ENCODE data around the gene PROC. TPM values are rescaled to one million over a fixed set of nuclear protein-coding genes. Genes with fewer than 3 reads are reported as not detected.
"Not testable (repeated sequence)": the region's sequence is repeated elsewhere in the genome, so short reads cannot be mapped to it uniquely, and the experiment has no call there.

Gene PROC
- total RNA-seq, 2 experiments from 2014 or later: not detected

DNA sequence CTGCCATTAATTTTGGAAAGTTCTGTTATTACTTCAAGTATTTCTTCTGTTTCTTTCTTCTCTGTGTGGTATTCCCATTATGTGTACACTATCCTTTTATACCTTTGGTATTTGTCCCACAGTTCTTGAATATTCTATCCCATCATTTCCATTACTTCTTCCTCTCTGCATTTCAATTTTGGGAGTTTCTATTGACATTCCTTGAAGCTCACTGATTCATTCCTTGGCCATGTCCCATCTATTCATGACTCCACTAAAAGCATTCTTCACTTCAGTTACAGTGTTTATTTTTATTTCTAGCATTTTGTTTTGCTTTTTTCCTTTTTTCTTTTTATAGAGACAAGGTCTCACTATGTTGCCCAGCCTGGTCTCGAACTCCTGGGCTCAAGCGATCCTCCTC is 30.3 kb downstream of the PROC start:
- H3K9me3 Mint-ChIP-seq: peaks cover 9% of the 10 kb centered on the region
- H3K27me3 Mint-ChIP-seq (ENCODE audit: low read depth): no peaks in the 10 kb centered on the region
- no peak for DNase-seq
- peaks cover 4% of the 10 kb centered on the region for H3K36me3 Mint-ChIP-seq (ENCODE audit: low read depth)
- H3K27ac Mint-ChIP-seq: no peak overlapping the region
- H3K4me3 Mint-ChIP-seq: no peak overlapping the region
- intact Hi-C loops (cut with micrococcal nuclease): no loop called here
- no peaks in the 10 kb centered on the region for H3K4me1 Mint-ChIP-seq (ENCODE audit: low read depth)
- CTCF ChIA-PET: no interaction called here

DNA sequence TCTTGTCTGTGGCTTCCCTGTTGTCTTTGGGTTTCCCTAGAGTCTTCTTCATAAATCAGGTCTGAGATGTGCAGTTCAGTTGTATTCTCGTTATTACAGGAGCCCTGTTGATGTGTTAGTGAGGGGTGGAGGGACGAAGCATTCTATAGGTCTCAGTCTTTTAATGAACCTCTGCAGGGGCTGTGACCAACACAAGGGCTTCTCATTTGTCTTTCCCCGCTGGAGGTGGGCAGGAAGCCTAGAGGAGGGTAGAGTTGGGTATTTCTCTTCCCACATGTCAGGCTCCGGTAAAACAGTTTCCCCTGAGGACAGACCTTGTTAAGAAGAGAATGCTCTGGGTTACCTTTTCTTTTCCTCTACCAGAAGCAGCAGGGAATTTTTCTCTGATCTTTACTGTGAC is 31.2 kb downstream of the PROC start:
- intact Hi-C loops (cut with micrococcal nuclease): no loop called here
- Mint-ChIP-seq H3K4me3 (no peak overlapping the region), H3K9me3 (peaks cover 7% of the 10 kb centered on the region), H3K36me3 (ENCODE audit: low read depth) (peaks cover 4% of the 10 kb centered on the region), H3K27ac (no peak overlapping the region), H3K4me1 (ENCODE audit: low read depth) (no peaks in the 10 kb centered on the region), H3K27me3 (ENCODE audit: low read depth) (no peaks in the 10 kb centered on the region)
- CTCF ChIA-PET: no interaction called here
- no peak for DNase-seq

DNA sequence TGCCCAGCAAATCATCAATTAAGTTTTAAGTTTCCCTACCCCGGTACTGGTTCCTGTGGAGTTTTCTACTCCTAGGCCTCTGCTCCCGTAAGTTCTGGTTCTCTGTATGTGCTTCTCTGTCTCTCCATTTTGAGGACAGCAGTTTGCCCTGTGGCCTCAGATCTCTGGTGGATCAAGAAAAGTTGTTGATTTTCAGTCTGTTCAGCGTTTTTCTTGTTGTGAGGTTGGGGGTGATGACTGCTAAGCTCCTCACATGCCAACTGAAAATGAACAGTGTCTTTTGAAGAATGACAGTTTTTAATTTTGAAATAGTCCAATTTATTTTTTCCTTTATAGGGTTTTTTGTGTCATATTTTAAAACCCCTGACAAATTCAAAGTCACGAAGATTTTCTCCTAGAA is 31.7 kb downstream of the PROC start:
- CTCF ChIA-PET: interaction anchor here (1.0 kb wide), 1 partner anchor 42 kb away, joined by 3 read pairs; no protein-coding TSS in a partner anchor
- H3K4me1 Mint-ChIP-seq (ENCODE audit: low read depth): no peaks in the 10 kb centered on the region
- DNase-seq: no peak
- peaks cover 4% of the 10 kb centered on the region for H3K36me3 Mint-ChIP-seq (ENCODE audit: low read depth)
- no peak overlapping the region for H3K27ac Mint-ChIP-seq
- no peak overlapping the region for H3K4me3 Mint-ChIP-seq
- intact Hi-C loops (cut with micrococcal nuclease): no loop called here
- peaks cover 7% of the 10 kb centered on the region for H3K9me3 Mint-ChIP-seq
- H3K27me3 Mint-ChIP-seq (ENCODE audit: low read depth): no peaks in the 10 kb centered on the region

DNA sequence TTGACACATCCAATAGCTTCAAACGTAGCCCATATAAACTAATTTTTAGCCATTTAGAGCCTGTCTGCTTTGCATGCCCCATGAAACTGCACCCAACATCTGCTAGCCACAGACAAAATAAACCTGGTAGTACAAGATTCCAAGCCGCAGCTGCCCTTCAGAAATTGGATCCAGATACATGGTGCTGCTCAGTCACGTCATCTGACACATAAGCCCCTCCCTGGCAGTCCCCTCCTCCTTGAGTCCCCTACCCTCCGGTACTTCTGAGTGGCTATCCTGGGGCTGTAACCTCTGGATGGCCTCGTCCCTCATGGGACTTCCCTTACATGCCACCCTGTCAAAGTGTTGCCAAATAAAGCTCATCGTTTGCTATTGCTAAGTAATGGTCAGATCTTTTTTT is 33.8 kb downstream of the PROC start:
- intact Hi-C loops (cut with micrococcal nuclease): no loop called here
- H3K36me3 Mint-ChIP-seq (ENCODE audit: low read depth): peaks cover 6% of the 10 kb centered on the region
- H3K9me3 Mint-ChIP-seq: peaks cover under 1% of the 10 kb centered on the region
- no peaks in the 10 kb centered on the region for H3K27me3 Mint-ChIP-seq (ENCODE audit: low read depth)
- H3K4me1 Mint-ChIP-seq (ENCODE audit: low read depth): no peaks in the 10 kb centered on the region
- no peak overlapping the region for H3K4me3 Mint-ChIP-seq
- H3K27ac Mint-ChIP-seq: no peak overlapping the region
- CTCF ChIA-PET: no interaction called here
- no peak for DNase-seq

DNA sequence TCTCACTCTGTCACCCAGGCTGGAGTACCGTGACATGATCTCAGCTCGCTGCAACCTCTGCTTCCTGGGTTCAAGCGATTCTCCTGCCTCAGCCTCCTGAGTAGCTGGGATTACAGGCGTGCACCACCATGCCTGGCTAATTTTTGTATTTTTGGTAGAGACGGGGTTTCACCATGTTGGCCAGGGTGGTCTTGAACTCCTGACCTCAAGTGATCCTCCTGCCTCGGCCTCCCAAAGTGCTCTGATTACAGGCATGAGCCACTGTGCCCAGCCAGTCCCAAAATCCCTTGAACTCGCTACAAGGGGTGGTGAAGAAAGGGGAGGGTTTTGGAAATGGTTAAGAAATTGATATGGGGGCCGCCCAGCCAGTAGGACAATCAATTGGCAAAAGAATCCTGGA is 34.2 kb downstream of the PROC start:
- H3K27ac Mint-ChIP-seq; DNase-seq; H3K36me3 Mint-ChIP-seq (ENCODE audit: low read depth); H3K4me3 Mint-ChIP-seq; H3K4me1 Mint-ChIP-seq (ENCODE audit: low read depth); intact Hi-C loops (cut with micrococcal nuclease); H3K9me3 Mint-ChIP-seq; H3K27me3 Mint-ChIP-seq (ENCODE audit: low read depth): not testable (repeated sequence)
- CTCF ChIA-PET: interaction anchor here (1.0 kb wide), 1 partner anchor 37 kb away, joined by 3 read pairs; no protein-coding TSS in a partner anchor

DNA sequence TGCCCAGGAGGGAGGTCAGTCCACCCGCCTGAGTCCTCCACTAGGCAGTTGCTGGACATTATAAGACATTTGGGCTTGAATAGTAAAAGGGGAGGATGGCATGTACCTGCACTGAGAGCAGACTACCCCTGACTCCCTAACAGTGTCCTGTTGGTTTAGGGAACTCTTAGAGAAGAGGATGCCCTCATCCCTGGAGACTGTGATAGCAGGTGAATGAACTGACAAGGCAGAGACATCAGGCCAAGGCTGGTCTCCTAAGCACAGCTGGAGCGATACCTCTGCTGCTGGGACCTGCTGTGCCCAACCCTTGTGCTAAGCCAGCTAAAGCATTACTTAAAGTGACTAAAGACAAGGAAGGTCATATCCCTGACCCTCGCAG is 34.8 kb downstream of the PROC start:
- Mint-ChIP-seq H3K9me3 (no peaks in the 10 kb centered on the region), H3K4me1 (ENCODE audit: low read depth) (no peaks in the 10 kb centered on the region), H3K4me3 (no peak overlapping the region), H3K27ac (no peak overlapping the region), H3K27me3 (ENCODE audit: low read depth) (no peaks in the 10 kb centered on the region), H3K36me3 (ENCODE audit: low read depth) (peaks cover 8% of the 10 kb centered on the region)
- no peak for DNase-seq
- CTCF ChIA-PET: interaction anchor here (1.0 kb wide), 1 partner anchor 38 kb away, joined by 3 read pairs; no protein-coding TSS in a partner anchor
- intact Hi-C loops (cut with micrococcal nuclease): no loop called here

DNA sequence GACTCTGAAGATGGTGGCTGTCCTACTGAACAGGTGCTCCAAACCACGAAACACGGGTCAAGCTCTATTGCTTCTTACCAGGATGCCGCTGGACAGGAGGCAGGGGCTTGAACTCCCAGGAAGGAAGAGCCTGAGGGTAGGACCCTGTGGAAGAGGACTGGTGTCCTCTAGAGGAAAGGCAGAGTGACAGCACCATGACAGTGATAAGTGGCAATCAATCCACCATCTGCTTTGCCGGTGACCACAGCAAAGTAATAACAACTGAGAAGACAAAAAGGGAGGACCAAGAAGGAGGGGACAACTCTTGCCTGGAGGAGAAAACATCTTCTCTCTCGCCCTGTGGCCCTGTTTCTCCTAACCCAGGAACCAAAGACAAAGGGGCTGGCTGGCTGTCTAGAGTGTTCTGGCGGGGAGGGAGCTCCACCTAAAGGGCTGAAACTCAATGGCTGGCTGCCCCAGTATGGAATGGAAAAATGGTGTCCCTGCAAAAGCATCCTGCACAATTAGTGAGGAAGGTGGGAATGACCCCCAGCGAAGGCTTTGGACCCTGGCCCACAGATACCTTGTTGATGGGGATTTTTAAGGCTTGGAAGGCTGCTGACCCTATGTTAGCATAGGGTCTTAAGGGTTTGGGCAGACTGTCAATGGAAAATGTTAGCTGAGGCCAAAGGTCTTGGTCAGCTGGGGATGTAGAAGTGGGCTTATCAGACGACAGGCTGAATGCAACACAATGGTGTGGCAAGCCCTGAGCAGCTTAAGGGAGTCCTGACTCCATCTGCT is 35.4 kb downstream of the PROC start:
- CTCF ChIA-PET: no interaction called here
- intact Hi-C loops (cut with micrococcal nuclease): no loop called here

DNA sequence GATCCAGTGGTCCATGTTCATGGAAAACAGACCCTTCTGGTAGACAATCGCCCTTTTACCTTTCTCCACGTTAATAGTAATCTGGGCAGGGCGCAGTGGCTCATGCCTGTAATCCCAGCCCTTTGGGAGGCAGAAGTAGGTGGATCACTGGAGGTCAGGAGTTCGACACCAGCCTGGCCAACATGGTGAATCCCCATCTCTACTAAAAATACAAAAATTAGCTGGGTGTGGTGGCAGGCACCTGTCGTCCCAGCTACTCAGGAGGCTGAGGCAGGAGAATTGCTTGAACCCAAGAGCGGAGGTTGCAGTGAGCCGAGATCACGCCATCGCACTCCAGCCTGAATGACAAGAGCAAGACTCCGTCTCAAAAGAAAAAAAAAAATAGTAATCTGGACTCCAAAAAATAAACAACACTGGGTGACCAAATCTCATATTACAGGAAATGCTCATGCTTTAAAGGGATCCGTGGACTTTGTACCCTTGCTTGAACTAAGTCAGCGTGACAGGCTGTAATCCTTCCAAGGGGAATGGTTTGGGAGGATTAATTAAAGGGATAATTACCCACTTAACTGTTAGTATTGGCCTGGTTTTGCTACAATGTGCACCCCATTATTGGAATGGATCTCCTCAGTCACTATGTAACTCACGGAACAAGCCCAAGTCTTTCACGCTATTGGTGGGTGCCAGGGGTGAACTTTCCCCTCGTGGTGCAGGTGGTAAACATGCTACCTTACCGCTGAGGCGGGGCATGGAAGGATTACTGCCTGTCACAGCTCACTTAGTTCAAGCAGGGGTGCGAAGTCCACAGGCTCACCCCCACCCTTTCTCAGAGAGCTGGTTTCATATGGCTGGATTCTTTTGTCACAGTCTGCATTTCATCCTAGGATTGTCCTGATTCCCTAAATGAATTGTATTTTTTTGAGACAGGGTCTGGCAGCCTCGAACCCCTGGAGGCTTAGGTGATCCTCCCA is 36.7 kb downstream of the PROC start:
- H3K27ac Mint-ChIP-seq: no peak overlapping the region
- no peaks in the 10 kb centered on the region for H3K9me3 Mint-ChIP-seq
- peaks cover 6% of the 10 kb centered on the region for H3K36me3 Mint-ChIP-seq (ENCODE audit: low read depth)
- CTCF ChIA-PET: no interaction called here
- no peaks in the 10 kb centered on the region for H3K4me1 Mint-ChIP-seq (ENCODE audit: low read depth)
- intact Hi-C loops (cut with micrococcal nuclease): no loop called here
- no peaks in the 10 kb centered on the region for H3K27me3 Mint-ChIP-seq (ENCODE audit: low read depth)
- no peak overlapping the region for H3K4me3 Mint-ChIP-seq
- DNase-seq: no peak

More for the DNA sequence above, 35.4 kb downstream of the PROC start:
- Mint-ChIP-seq H3K4me1 (ENCODE audit: low read depth) (no peaks in the 10 kb centered on the region), H3K9me3 (no peaks in the 10 kb centered on the region), H3K27me3 (ENCODE audit: low read depth) (no peaks in the 10 kb centered on the region), H3K27ac (no peak overlapping the region), H3K36me3 (ENCODE audit: low read depth) (peaks cover 8% of the 10 kb centered on the region), H3K4me3 (no peak overlapping the region)
- no peak for DNase-seq

DNA sequence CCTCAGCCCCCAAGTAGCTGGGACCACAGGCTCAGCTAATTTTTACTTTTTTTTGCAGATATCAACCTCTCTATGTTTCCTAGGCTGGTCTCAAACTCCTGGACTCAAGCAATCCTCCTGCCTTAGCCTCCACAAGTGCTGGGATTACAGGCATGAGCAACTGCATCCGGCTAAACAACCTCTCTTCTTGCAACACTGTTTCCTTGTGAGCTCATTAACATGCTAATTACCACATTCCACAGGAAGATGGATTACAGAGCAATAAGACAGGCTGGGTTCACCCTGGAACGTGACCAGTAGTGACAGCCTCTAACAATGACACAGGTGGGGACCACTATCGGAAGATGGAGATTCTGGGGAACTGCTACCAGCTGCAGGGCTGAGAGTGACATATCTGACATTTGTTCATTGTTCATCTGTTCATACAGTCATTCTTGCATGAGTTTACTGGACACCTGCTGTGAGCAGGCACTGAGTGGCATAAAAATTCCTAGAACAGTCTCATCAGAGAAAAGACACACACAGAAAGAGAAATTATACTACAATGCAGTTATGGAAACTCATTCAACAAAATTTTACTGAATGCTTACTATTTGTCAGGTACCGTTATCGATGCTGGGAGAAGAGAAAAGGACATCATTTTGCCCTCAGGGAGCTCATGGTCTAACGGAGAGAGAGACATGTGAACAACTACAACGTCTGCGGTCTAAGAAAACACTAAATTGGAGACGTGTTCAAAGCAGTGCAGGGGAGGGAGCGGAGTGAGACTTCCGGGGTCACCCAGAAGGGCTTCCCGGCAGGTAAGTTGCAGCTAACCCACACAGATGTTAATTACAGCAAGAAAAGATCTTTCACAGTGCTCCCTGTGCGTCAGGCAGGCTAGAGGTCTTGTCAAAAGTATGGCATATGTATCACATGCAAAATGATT is 37.6 kb downstream of the PROC start:
- Mint-ChIP-seq H3K27me3 (ENCODE audit: low read depth) (no peaks in the 10 kb centered on the region), H3K9me3 (no peaks in the 10 kb centered on the region), H3K27ac (no peak overlapping the region), H3K4me3 (no peak overlapping the region), H3K36me3 (ENCODE audit: low read depth) (peaks cover 5% of the 10 kb centered on the region), H3K4me1 (ENCODE audit: low read depth) (no peaks in the 10 kb centered on the region)
- no peak for DNase-seq
- CTCF ChIA-PET: no interaction called here
- intact Hi-C loops (cut with micrococcal nuclease): no loop called here

DNA sequence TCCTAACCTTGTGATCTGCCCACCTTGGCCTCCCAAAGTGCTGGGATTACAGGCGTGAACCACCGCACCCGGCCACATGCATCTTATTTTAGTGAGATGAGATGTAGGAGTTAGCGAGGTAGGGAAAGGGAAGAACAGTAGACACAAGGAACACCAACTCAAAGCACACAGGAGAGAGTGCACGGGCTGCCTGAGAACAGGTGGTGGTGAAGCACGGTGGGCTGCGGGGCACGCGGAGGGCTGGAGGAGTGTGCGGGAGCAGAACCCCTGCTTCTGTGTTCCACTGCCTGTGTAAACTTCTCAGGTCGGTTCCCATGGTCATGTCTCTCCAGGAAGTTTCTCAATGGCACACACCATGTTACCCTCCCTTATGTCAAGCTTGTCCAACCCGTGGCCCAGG is 38.7 kb downstream of the PROC start:
- Mint-ChIP-seq H3K36me3 (ENCODE audit: low read depth) (peaks cover 5% of the 10 kb centered on the region), H3K9me3 (no peaks in the 10 kb centered on the region), H3K4me1 (ENCODE audit: low read depth) (no peaks in the 10 kb centered on the region), H3K27ac (no peak overlapping the region), H3K4me3 (no peak overlapping the region), H3K27me3 (ENCODE audit: low read depth) (no peaks in the 10 kb centered on the region)
- CTCF ChIA-PET: no interaction called here
- no peak for DNase-seq
- intact Hi-C loops (cut with micrococcal nuclease): no loop called here

DNA sequence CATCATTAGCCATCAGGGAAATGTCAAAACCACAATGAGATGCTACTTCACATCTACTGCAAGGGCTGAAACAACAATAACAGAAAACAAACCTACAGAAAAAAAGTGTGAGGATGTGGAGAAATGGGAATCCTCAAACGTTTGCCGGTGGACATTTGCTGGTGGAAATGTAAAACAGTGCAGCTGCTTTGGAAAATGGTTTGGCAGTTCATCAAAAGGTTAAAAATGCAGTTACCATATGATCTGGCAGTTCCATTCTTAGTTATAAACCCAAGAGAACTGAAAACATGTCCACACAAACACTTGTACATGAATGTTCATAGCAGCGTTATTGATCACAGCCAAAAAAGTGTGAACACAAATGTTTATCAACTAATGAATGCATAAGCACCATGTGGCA is 44.2 kb downstream of the PROC start:
- Mint-ChIP-seq H3K4me1 (ENCODE audit: low read depth) (peaks cover 15% of the 10 kb centered on the region), H3K36me3 (ENCODE audit: low read depth) (peaks cover 8% of the 10 kb centered on the region), H3K4me3 (no peak overlapping the region), H3K27ac (no peak overlapping the region), H3K9me3 (no peaks in the 10 kb centered on the region), H3K27me3 (ENCODE audit: low read depth) (no peaks in the 10 kb centered on the region)
- CTCF ChIA-PET: interaction anchor here (0.6 kb wide), 1 partner anchor 307 kb away, joined by 3 read pairs; no protein-coding TSS in a partner anchor
- DNase-seq: no peak
- intact Hi-C loops (cut with micrococcal nuclease): loop anchor here (5.0 kb wide), 1 partner anchor 265 kb away; no protein-coding TSS in a partner anchor
